OCI-LY7 (cell line): Measurements from ENCODE around the gene UEVLD. TPM values are rescaled to one million over a fixed set of nuclear protein-coding genes. Genes with fewer than 3 reads are reported as not detected.

Experiments
- BruUV-seq: library from RNA; stranded (reverse); fragments of 400-500 nt; replicated peaks from 2 replicates; lab custom pipeline; 2021; lab: Mats Ljungman, UMichigan
- CTCF ChIA-PET: fragments of 300-600 bp; sonication (Branson Sonifier 250); formaldehyde crosslinking; loops from one replicate; lab custom pipeline; 2022; ENCODE audit warnings: antibody characterized with exemption; ENCODE audit not compliant: unreplicated experiment; lab: Charles Lee
- POLR2A ChIA-PET: fragments of 300-600 bp; sonication (Branson Sonifier 250); formaldehyde crosslinking; loops from one replicate; lab custom pipeline; 2022; ENCODE audit warnings: antibody characterized with exemption; lab: Charles Lee
- DNase-seq: peaks from one replicate; pipeline ENCODE4 v3.0.0-alpha.2; 2015; ENCODE audit warnings: low spot score
- H2AFZ ChIP-seq: fragments of 200-600 bp; sonication (generic), shearing (Covaris generic); 2 replicates; pipeline ENCODE4 v1.6.1; 2014; ENCODE audit warnings: mild to moderate bottlenecking, antibody characterized with exemption, low read length, moderate library complexity
- H3K27ac ChIP-seq: fragments of 200-600 bp; sonication (generic); 2 replicates; pipeline ENCODE4 v1.5.1; 2014; ENCODE audit warnings: mixed run types, low read depth, mild to moderate bottlenecking, moderate library complexity, low read length, inconsistent platforms; ENCODE audit not compliant: poor library complexity, severe bottlenecking
- H3K36me3 ChIP-seq: fragments of 200-600 bp; sonication (generic); 2 replicates; pipeline ENCODE4 v1.6.1; 2014; ENCODE audit warnings: mild to moderate bottlenecking, antibody characterized with exemption, low read length, moderate library complexity, mixed read lengths; ENCODE audit not compliant: insufficient read depth
- H3K4me1 ChIP-seq: fragments of 200-600 bp; sonication (generic); 2 replicates; pipeline ENCODE4 v1.5.1; 2014; ENCODE audit warnings: mild to moderate bottlenecking, low read length; ENCODE audit not compliant: insufficient read depth, poor library complexity, severe bottlenecking
- H3K4me2 ChIP-seq: fragments of 200-600 bp; sonication (generic); 2 replicates; pipeline ENCODE4 v1.6.1; 2014; ENCODE audit warnings: mild to moderate bottlenecking, low read length
- H3K4me3 ChIP-seq: fragments of 200-600 bp; sonication (generic); 2 replicates; pipeline ENCODE4 v1.5.1; 2014; ENCODE audit warnings: mild to moderate bottlenecking, low read depth, low read length; ENCODE audit not compliant: poor library complexity, severe bottlenecking
- H3K79me2 ChIP-seq: fragments of 200-600 bp; sonication (generic); 2 replicates; pipeline ENCODE4 v1.6.1; 2016; ENCODE audit warnings: low read depth, mild to moderate bottlenecking, low read length, moderate library complexity, mixed read lengths; ENCODE audit not compliant: insufficient read depth
- H3K9me2 ChIP-seq: fragments of 200-600 bp; sonication (generic); 2 replicates; pipeline ENCODE4 v1.6.1; 2016; ENCODE audit warnings: mild to moderate bottlenecking, low read length, mixed read lengths; ENCODE audit not compliant: insufficient read depth
- H3K9me3 ChIP-seq: fragments of 200-600 bp; sonication (generic); 2 replicates; pipeline ENCODE4 v1.6.1; 2014; ENCODE audit warnings: mild to moderate bottlenecking, mixed run types, low read length, mixed read lengths
- H4K20me1 ChIP-seq: fragments of 200-600 bp; sonication (generic); 2 replicates; pipeline ENCODE4 v1.6.1; 2014; ENCODE audit warnings: mild to moderate bottlenecking, antibody characterized with exemption, low read length, moderate library complexity, mixed read lengths; ENCODE audit not compliant: insufficient read depth
- CTCF ChIP-seq: fragments of 200-600 bp; sonication (generic); conservative IDR thresholded peaks from 2 replicates; pipeline ENCODE4 v1.5.1; 2014; ENCODE audit warnings: mild to moderate bottlenecking, antibody characterized with exemption, low read length, moderate library complexity, mixed read lengths
- EZH2phosphoT487 ChIP-seq: fragments of 200-600 bp; sonication (generic); IDR thresholded peaks from 2 replicates; pipeline ENCODE4 v1.6.1; 2018; ENCODE audit warnings: low read depth, borderline replicate concordance, mild to moderate bottlenecking, mixed run types, antibody characterized with exemption, low read length, moderate library complexity, mixed read lengths
- intact Hi-C: fragments of 100-400 bp; cut with micrococcal nuclease; formaldehyde crosslinking; loops from one replicate; pipeline ENCODE4 v1.10.0; 2022; ENCODE audit not compliant: unreplicated experiment
- total RNA-seq, 2 experiments: library from RNA; depleted of rRNA in 1 of 2; stranded (reverse); fragments of >200 nt in 1 of 2; shearing (Covaris generic) in 1 of 2; gene quantifications; 2 replicates each; pipeline ENCODE4 v1.2.3, GENCODE V29; 2014 to 2022

The UEVLD gene
- total RNA-seq, 2 experiments from 2014 or later: 1.5 to 3.5 TPM

- Histone ChIP-seq H2AFZ (no peak overlapping the region), H3K4me3 (no peak overlapping the region), H3K4me1 (no peaks in the 10 kb centered on the region), H3K4me2 (no peak overlapping the region), H3K9me3 (no peaks in the 10 kb centered on the region), H4K20me1 (peaks cover 4% of the 10 kb centered on the region; the same call in 1 of the 2 replicates), H3K79me2 (peaks cover 55% of the 10 kb centered on the region), H3K36me3 (peaks cover 35% of the 10 kb centered on the region), H3K9me2 (no peaks in the 10 kb centered on the region), H3K27ac (no peak overlapping the region)
- DNase-seq: no peak
- POLR2A ChIA-PET: interaction anchor here (0.6 to 1.7 kb wide), 5 partner anchors 10 to 170 kb away, joined by 3 to 7 read pairs (median 4); no protein-coding TSS in a partner anchor
- no peak for TF ChIP-seq CTCF
- TF ChIP-seq EZH2phosphoT487: no peak
- intact Hi-C loops: no loop called here
- BruUV-seq: no TSS peak
- CTCF ChIA-PET: no interaction called here
Measured at GRCh38 chr11:18618342-18619025, 29.9 kb upstream of the UEVLD start.

GRCh38 chr11:18617688-18618341 lies 29.3 kb upstream of the UEVLD start:
- H3K27ac ChIP-seq: no peak overlapping the region
- no peak for TF ChIP-seq EZH2phosphoT487
- no peak for TF ChIP-seq CTCF
- H4K20me1 ChIP-seq: peaks cover 7% of the 10 kb centered on the region; the same call in 1 of the 2 replicates
- no TSS peak for BruUV-seq
- no peaks in the 10 kb centered on the region for H3K4me1 ChIP-seq
- H3K9me2 ChIP-seq: no peaks in the 10 kb centered on the region
- intact Hi-C loops: no loop called here
- H3K79me2 ChIP-seq: peaks cover 49% of the 10 kb centered on the region
- H3K36me3 ChIP-seq: peaks cover 40% of the 10 kb centered on the region
- H3K4me2 ChIP-seq: no peak overlapping the region
- ChIA-PET CTCF (no interaction called here), POLR2A (interaction anchor here (1.0 to 1.7 kb wide), 4 partner anchors 11 to 54 kb away, joined by 3 to 7 read pairs (median 5); no protein-coding TSS in a partner anchor)
- no peak for DNase-seq
- no peak overlapping the region for H3K4me3 ChIP-seq
- H3K9me3 ChIP-seq: no peaks in the 10 kb centered on the region
- no peak overlapping the region for H2AFZ ChIP-seq
